ENCODE data around the gene CCND1. TPM values are rescaled to one million over a fixed set of nuclear protein-coding genes. Genes with fewer than 3 reads are reported as not detected.

Gene CCND1
- total and polyA plus RNA-seq, 3 donors from 2014 or later, result 8.8 to 16.4 (median 13.7) TPM

DNA sequence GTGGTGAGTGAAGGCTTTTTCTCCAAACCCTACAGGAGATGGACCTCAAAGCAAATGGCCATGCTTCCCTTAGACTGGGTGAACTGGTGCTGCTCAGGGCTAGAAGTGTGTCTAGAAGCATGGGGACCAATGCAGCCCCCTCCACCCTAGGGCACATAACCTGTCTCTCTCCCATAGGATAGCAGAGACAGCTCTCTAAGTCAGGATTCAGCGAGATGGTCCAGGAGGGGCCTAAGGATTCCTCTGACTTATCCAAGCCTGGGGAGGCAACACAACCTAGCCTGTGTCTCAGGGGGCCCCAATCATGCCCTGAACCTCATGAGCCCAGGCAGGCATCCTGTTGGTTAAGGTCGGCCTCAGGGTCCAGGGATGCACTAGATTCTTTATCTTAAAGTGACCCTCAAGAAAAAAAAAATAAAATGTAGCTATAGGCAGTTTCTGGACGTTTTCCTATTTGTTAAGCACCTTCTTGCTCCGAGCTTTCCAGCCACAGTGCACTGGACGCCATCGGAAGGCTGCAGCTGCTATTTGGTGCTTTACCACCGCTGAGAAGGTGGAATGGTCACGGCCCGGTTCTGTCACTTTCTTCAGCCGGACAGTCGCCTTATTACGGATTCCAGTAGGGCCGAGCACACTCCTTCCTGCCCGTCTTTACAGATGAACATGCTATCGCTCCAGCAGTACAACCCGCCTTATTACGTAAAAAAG is 5.0 kb upstream of the CCND1 start:
- Histone ChIP-seq H3K4me3 (peak overlapping the region; percentile 33 to 61), H3K27ac (no peak overlapping the region), H3K36me3 (ENCODE audit: low read depth, missing control alignments) (no peaks in the 10 kb centered on the region), H3K9me3 (no peaks in the 10 kb centered on the region), H3K27me3 (no peaks in the 10 kb centered on the region), H3K4me1 (peaks cover 19% of the 10 kb centered on the region)
- no peak for TF ChIP-seq POLR2A (IDR thresholded peaks at IDR 0.05)
- no peak for TF ChIP-seq CTCF (IDR thresholded peaks at IDR 0.05)
- DNase-seq, result no peak
- intact Hi-C loops (cut with DNase I; ENCODE audit: low total_unique reads), result loop anchor here (10.0 kb wide), 2 partner anchors 191 to 341 kb away; partner anchors contain the start of gene MYEOV
- 13 to 17% methylated on average over 16 to 17 of the region's 17 CpGs for WGBS, 2 donors

GRCh38 chr11:69636512-69637197 is 4.3 kb upstream of the CCND1 start:
- 3% methylated on average over 14 to 34 of the region's 63 CpGs for WGBS, 2 donors
- Histone ChIP-seq H3K4me1 (peaks cover 19% of the 10 kb centered on the region), H3K9me3 (no peaks in the 10 kb centered on the region), H3K4me3 (peak overlapping the region; percentile 33 to 61), H3K36me3 (ENCODE audit: low read depth, missing control alignments) (no peaks in the 10 kb centered on the region), H3K27me3 (no peaks in the 10 kb centered on the region), H3K27ac (peak overlapping the region in 1 of 2 donors; percentile 30)
- TF ChIP-seq POLR2A (IDR thresholded peaks at IDR 0.05), result no peak
- TF ChIP-seq CTCF (IDR thresholded peaks at IDR 0.05), result no peak
- DNase-seq, result peak; percentile 89
- intact Hi-C loops (cut with DNase I; ENCODE audit: low total_unique reads), result loop anchor here (10.0 kb wide), 2 partner anchors 192 to 342 kb away; partner anchors contain the start of gene MYEOV

DNA sequence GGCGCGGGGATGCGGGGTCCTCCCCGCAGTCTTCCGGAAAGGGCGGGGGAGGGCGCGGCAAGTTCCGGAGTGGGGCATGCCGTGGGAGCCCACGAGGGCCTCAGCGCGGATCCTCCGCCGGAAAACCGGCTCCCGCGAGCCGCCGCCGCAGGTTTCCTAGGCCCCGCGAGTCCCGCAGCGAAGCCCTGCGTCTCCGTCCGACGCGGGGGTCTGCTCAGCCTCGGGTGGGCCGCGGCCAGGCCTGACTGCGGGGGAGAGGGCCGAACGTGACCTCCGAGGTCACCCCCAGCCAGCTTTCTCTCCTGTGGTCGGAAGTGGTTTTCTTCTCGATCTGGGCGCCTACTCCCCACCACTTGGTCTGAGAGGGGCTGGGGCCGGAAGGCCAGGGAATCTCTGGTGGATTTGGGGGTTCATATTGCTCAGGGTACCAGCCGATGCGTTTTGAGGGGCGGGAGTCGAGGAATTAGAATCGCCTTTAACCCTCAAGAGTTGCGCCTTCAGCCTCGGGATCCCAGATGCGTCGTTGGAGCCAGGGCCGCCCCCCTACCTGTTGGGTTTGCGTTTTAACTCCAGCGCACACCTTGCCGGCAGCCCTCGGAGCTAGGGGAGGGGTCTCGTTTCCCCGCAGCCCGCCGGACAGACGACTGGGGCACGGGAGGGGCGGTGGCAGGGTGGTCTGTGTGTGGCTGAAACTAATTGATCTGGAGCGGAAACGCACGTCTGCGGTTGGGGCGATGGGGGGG is 3.6 kb upstream of the CCND1 start:
- Histone ChIP-seq H3K9me3 (no peaks in the 10 kb centered on the region), H3K36me3 (ENCODE audit: low read depth, missing control alignments) (no peaks in the 10 kb centered on the region), H3K27me3 (no peaks in the 10 kb centered on the region), H3K4me1 (peaks cover 19% of the 10 kb centered on the region), H3K4me3 (peak overlapping the region; percentile 33 to 61), H3K27ac (peak overlapping the region in 1 of 2 donors; percentile 30)
- DNase-seq, result no peak
- intact Hi-C loops (cut with DNase I; ENCODE audit: low total_unique reads), result loop anchor here (10.0 kb wide), 2 partner anchors 193 to 343 kb away; partner anchors contain the start of gene MYEOV
- WGBS, 2 donors, result 7 to 14% methylated on average over 10 to 67 of the region's 67 CpGs
- no peak for TF ChIP-seq POLR2A (IDR thresholded peaks at IDR 0.05)
- no peak for TF ChIP-seq CTCF (IDR thresholded peaks at IDR 0.05)

- WGBS, 2 donors, result 1 to 2% methylated on average over 25 to 75 of the region's 78 CpGs
- Histone ChIP-seq H3K9me3 (no peaks in the 10 kb centered on the region), H3K27ac (peak overlapping the region in 1 of 2 donors; percentile 26)
Observed at GRCh38 chr11:69637941-69638871, 2.8 kb upstream of the CCND1 start.

More at GRCh38 chr11:69637941-69638871, 2.8 kb upstream of the CCND1 start:
- TF ChIP-seq CTCF (IDR thresholded peaks at IDR 0.05) (no peak), POLR2A (IDR thresholded peaks at IDR 0.05) (no peak)
- intact Hi-C loops (cut with DNase I; ENCODE audit: low total_unique reads), result loop anchor here (10.0 kb wide), 2 partner anchors 193 to 343 kb away; partner anchors contain the start of gene MYEOV
- DNase-seq, result peak; percentile 63
- Histone ChIP-seq H3K4me3 (peak overlapping the region; percentile 26 to 61), H3K27me3 (no peaks in the 10 kb centered on the region), H3K4me1 (peaks cover 19% of the 10 kb centered on the region), H3K36me3 (ENCODE audit: low read depth, missing control alignments) (no peaks in the 10 kb centered on the region)
